Liver (tissue), 3 donors: ENCODE results near the gene EMX1.

Experiments
- CTCF ChIP-seq: fragments of 150-350 bp; IDR thresholded peaks from 2 replicates; pipeline ENCODE4 v1.5.1; 2017; ENCODE audit warnings: improper control_type of control experiment, low read depth, low read length; ENCODE audit not compliant: missing input control
- EGR1 ChIP-seq, 2 donors: IDR thresholded peaks; 2 replicates each; pipeline ENCODE4 v1.6.1; 2016 to 2018; ENCODE audit warnings: antibody characterized with exemption in 2 of 2, low read depth in 2 of 2
- FOXA1 ChIP-seq: IDR thresholded peaks from 2 replicates; pipeline ENCODE4 v1.6.1; 2016; ENCODE audit warnings: antibody characterized with exemption
- GABPA ChIP-seq, 2 donors: IDR thresholded peaks in 1 of 2; conservative IDR thresholded peaks in 1 of 2; 2 replicates each; pipeline ENCODE4 v1.6.1; 2016; ENCODE audit warnings: antibody characterized with exemption in 2 of 2, mild to moderate bottlenecking in 1 of 2, moderate library complexity in 1 of 2
- JUND ChIP-seq, 2 donors: IDR thresholded peaks; 2 replicates each; pipeline ENCODE4 v1.6.1; 2016; ENCODE audit warnings: antibody characterized with exemption in 2 of 2
- TAF1 ChIP-seq: conservative IDR thresholded peaks from 2 replicates; pipeline ENCODE4 v1.6.1; 2016; ENCODE audit warnings: antibody characterized with exemption, mild to moderate bottlenecking
- YY1 ChIP-seq: IDR thresholded peaks from 2 replicates; pipeline ENCODE4 v1.6.1; 2016; ENCODE audit warnings: antibody characterized with exemption, mild to moderate bottlenecking
- donor health status: healthy.
- donor health status: healthy.

- no peak for TF ChIP-seq GABPA (IDR thresholded peaks at IDR 0.05 in 1 of 2, conservative IDR thresholded peaks at IDR 0.05 in 1 of 2)
- TF ChIP-seq EGR1 (IDR thresholded peaks at IDR 0.05; ENCODE audit: low read depth in 2 of 2) = no peak
- no peak for TF ChIP-seq CTCF
- TF ChIP-seq FOXA1 = no peak
- no peak for TF ChIP-seq JUND (IDR thresholded peaks at IDR 0.05)
- no peak for TF ChIP-seq YY1
- no peak for TF ChIP-seq TAF1
These were observed 33.4 kb downstream of the EMX1 start for GRCh38 chr2:72950558-72951255.
